SK-N-SH (cell line): ENCODE measurements around the gene ANO6.

Source experiments
- MXI1 ChIP-seq: IDR thresholded peaks from 2 replicates; pipeline ENCODE4 v1.6.1; 2012; ENCODE audit warnings: mild to moderate bottlenecking, low read depth, low read length, improper control_type of control experiment
- SMC3 ChIP-seq: IDR thresholded peaks from 2 replicates; pipeline ENCODE4 v1.6.1; 2012; ENCODE audit warnings: low read depth, low read length, improper control_type of control experiment
- TAF1 ChIP-seq: IDR thresholded peaks from 2 replicates; pipeline ENCODE4 v1.6.1; 2012; ENCODE audit warnings: low read depth, mild to moderate bottlenecking, low read length, moderate library complexity, borderline replicate concordance

DNA sequence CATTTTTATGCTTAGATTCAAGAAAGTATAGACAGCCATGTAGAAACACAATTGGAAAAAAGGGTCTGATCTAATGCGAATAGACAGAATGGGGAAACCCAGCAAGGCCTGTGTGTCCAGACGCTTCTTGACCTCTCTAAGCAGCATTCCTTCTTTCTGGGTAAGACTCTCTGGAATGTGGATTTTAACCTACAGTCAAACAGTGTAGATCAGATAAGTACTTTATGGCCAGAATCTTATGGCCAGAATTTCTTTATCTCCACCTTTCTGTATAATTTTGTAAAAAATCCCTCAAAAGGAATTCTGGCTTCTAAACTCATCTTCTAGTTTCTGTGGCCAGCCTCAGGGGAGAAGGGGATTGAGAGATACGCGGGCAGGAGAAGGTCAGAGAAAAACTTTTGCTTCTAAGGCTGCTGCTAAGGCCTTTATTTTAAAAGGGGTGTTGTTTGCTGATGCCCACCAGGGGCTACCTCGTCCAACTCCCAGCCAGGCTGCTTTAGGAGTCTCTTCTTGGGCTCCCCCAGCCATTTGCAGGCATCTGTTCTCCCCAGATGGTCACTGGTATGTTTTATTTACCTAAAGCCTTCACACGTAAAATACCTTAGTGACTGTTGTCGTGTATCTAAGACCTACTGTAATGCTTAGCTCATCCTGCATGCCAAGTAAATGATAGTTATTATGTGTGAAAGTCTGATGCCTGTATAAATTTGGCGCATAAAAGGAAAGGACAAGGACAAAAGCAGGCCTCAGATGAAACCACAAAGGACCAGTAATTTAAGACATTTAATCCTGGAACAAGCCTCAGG lies 68.4 kb downstream of the ANO6 start:
- TF ChIP-seq TAF1 (no peak), SMC3 (no peak), MXI1 (no peak)
